Measurements from ENCODE around the gene GRK1.

Gene GRK1

DNA sequence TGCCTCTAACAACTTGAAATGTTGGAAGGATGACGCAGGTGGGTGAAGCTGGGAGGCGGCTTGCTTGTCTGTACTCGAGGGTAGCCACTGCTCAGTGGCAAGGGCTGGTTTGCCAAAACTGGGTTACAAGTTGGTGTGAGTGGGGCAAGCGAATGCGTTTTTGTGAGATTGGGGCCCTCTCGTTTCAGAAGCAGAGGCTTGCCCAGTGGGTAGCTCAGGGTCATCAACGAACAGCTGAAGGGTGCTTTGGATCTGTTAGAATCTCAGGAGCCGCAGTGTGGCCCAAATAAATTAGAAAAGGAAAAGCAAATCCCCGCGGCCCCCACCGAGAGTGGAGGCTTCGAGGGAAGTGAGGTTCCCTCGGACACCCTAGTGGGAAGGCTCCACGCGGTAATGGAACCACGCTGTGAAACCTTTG lies 16.3 kb upstream of the GRK1 start:
- H3K4me3 ChIP-seq (ENCODE audit: low read depth, low read length): no peak overlapping the region
- TF ChIP-seq, protein P1, sequence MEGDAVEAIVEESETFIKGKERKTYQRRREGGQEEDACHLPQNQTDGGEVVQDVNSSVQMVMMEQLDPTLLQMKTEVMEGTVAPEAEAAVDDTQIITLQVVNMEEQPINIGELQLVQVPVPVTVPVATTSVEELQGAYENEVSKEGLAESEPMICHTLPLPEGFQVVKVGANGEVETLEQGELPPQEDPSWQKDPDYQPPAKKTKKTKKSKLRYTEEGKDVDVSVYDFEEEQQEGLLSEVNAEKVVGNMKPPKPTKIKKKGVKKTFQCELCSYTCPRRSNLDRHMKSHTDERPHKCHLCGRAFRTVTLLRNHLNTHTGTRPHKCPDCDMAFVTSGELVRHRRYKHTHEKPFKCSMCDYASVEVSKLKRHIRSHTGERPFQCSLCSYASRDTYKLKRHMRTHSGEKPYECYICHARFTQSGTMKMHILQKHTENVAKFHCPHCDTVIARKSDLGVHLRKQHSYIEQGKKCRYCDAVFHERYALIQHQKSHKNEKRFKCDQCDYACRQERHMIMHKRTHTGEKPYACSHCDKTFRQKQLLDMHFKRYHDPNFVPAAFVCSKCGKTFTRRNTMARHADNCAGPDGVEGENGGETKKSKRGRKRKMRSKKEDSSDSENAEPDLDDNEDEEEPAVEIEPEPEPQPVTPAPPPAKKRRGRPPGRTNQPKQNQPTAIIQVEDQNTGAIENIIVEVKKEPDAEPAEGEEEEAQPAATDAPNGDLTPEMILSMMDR (IDR thresholded peaks at IDR 0.05; ENCODE audit: borderline replicate concordance, insufficient read depth, low read depth, low read length): no peak

DNA sequence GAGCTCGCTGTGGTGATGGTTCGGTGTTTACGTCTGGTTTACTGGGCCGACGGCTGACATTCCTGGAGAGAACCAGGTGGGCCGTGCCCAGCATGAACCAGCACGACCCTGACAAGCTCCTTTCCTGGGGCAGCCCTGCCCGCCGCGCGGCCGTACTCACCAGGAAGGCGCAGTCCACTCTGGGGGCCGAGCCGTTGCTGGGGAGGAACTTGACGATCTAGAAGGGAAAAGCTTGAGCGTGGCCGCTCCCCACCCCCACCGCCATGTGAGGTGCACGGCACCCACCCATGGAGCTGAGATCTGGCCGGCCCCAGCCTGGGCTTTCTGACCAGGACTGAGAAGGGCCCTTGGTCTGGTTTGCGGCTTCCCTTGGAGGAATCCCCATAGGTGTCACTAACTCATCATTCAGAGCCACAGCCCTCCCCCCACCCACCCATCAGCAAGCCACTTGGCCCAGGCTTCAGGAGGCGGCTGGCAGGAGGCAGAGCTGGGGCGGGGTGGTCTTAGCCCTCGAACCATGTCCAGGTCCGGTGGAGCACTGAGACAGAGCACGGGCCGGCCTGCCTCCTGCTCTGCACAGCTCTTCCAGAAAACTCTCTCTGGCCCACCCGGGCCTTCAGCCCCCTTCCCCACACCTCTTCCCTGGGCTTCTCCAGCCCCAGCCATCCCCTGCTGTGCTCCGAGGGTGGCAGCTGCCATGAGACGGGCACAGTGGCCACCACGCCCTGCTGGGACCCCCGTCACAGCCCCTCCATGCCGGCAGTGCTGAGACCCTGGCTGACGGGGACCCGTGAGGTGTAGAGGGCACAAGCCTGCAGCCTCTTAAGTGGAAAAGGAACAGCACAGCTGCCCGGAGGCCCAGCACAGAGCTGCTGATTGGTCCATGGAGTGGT lies 15.3 kb upstream of the GRK1 start:
- no peak overlapping the region for H3K4me3 ChIP-seq (ENCODE audit: low read depth, low read length)
- TF ChIP-seq, protein P1 (IDR thresholded peaks at IDR 0.05; ENCODE audit: borderline replicate concordance, insufficient read depth, low read depth, low read length): no peak

DNA sequence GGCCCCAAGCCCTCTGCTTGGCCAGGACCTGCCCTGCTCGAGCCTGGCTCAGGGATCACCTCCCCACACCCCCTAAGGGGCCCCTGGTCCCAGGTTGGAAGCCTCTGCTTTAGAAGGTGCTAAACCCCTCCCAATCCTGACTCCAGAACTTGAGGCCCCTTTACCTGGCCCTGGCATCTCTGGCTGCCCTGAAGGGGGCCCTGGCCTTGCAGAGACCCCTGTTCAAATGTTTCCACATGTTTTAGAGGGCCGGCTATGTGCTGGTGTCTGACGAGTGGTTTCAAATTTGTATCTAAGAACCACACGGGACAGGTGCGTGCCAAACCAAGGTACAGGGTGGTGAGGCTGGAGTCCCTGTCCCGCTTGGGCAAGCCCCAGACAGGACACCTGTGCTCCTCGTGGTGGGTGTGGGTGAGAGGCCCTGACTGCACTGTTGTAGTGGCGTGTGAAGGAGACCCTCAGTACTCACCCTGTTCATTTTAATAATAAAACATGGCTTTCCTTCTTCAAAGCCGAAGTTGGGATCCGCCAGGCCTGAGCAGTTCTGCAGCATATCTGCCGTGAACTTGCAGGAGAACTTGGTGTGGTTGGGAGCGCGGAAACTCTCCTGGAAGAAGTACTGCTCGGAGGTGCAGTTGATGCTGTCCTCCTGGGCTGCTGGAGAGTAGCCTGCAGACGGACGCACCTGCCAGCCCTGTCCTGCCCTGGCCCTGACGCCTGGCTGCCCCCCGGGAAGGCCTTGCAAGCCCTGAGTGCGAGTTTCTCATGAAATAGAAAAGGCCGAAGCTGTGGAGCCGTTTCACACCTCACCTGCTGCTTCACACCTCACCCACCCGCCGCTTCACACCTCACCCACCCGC lies 14.4 kb upstream of the GRK1 start:
- TF ChIP-seq, protein P1 (IDR thresholded peaks at IDR 0.05; ENCODE audit: borderline replicate concordance, insufficient read depth, low read depth, low read length): no peak

DNA sequence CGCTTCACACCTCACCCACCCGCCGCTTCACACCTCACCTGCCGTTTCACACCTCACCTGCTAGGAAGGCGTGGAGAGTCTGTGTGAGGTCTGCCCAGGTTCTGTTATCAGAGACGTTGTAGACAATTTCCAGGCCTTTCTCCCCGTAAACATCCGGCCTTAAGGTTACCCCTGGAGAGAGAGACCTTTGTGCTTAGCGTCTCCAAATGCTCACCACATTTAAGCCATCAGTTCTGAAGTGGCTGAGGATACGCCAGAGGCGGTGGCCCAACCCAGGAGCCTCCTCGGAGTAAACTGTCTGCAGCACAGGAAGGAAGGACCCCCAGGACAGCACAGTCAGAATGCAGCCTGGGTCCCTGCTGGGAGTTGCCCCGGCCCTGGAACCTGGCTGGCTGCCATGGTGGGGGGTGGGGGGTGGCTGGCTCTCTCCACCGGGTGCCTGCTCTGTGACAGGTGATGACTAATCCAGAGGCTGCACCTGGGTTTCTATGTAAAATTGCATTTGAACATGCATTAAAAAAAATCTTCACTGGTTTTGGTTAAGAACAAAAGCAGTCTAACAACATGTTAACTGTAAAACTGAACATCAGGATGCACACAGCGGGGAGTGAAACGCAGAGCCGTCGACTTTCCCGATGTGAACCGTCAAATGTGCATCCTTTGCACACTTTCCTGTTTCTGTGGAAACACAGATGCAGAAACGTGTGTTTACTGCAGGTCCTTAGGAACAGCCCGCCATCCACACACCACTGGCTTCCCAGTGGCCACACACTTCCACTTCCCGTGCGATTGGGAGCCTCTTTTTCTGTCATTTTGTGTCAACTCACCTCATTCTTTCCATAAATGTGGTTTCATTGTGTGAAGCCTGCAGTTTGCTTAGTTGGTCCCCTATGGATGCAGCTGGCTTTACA lies 13.5 kb upstream of the GRK1 start:
- H3K4me3 ChIP-seq (ENCODE audit: low read depth, low read length): no peak overlapping the region

More for the DNA sequence above, 14.4 kb upstream of the GRK1 start:
- H3K4me3 ChIP-seq (ENCODE audit: low read depth, low read length): no peak overlapping the region

DNA sequence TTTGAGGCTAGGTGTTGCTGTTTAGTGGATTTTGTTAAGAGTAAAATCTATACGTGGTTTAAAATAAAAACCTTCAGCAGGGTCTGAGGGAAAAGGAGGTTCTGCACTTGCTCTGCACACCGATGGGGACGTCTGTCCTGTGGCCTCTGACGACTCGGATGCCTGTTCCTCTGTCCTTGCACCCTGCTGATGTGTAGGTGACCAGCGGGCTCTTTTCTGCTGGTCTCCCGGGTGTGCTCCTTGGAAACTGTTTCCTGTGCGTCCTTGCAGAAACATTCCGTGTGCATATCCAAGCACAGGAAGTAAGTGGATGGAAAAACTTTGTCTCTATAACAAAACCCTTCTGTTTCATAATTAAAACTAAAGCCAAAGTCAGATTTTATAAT lies 12.9 kb upstream of the GRK1 start:
- H3K4me3 ChIP-seq (ENCODE audit: low read depth, low read length): no peak overlapping the region
- TF ChIP-seq, protein P1 (IDR thresholded peaks at IDR 0.05; ENCODE audit: borderline replicate concordance, insufficient read depth, low read depth, low read length): no peak

More for the DNA sequence above, 13.5 kb upstream of the GRK1 start:
- TF ChIP-seq, protein P1 (IDR thresholded peaks at IDR 0.05; ENCODE audit: borderline replicate concordance, insufficient read depth, low read depth, low read length): no peak

DNA sequence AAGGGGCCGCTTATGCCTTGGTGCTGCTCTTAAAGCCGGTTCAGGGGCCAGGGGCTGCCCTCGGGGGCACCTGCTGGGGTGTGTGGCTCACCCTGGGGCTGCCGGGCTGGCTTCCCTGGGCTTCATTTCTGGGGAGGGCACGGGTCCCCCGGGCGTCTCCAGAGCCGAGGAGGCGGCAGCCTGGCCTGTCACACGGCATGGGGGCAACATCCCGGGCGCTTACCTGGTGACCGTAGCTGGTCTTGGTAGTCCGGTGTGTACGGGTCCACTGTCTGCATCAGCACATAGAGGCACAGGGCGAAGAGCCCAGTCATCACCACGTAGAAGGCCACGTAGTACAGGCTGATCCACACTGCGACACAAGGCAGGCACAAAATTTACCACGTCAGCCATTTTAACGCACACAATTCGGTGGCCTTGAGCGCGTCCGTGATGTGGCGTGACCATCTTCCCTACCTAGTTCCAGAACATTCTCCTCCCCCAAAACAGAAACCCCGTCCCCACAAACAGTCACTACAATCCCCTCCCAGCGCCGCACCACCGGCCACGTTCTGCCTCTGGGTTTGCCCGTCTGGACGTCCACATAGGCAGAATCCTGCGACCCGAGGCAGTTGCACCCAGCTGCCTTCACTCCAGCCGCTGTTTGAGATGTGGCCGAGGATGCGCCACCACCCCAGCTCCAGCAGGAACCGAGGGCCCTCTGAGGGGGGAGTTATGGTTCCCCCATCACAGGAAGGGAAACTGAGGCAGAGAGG lies 12.3 kb upstream of the GRK1 start:
- H3K4me3 ChIP-seq (ENCODE audit: low read depth, low read length): no peak overlapping the region
- TF ChIP-seq, protein P1 (IDR thresholded peaks at IDR 0.05; ENCODE audit: borderline replicate concordance, insufficient read depth, low read depth, low read length): no peak

Measured in GM12875 (cell line).